GM21367 (cell line): ENCODE measurements around the gene LAMA5.

ENCODE experiments used
- ATAC-seq: cut with Tn5 transposase; IDR thresholded peaks from one replicate; pipeline ENCODE4 v1.9.1; 2021; ENCODE audit not compliant: unreplicated experiment

Gene LAMA5

DNA sequence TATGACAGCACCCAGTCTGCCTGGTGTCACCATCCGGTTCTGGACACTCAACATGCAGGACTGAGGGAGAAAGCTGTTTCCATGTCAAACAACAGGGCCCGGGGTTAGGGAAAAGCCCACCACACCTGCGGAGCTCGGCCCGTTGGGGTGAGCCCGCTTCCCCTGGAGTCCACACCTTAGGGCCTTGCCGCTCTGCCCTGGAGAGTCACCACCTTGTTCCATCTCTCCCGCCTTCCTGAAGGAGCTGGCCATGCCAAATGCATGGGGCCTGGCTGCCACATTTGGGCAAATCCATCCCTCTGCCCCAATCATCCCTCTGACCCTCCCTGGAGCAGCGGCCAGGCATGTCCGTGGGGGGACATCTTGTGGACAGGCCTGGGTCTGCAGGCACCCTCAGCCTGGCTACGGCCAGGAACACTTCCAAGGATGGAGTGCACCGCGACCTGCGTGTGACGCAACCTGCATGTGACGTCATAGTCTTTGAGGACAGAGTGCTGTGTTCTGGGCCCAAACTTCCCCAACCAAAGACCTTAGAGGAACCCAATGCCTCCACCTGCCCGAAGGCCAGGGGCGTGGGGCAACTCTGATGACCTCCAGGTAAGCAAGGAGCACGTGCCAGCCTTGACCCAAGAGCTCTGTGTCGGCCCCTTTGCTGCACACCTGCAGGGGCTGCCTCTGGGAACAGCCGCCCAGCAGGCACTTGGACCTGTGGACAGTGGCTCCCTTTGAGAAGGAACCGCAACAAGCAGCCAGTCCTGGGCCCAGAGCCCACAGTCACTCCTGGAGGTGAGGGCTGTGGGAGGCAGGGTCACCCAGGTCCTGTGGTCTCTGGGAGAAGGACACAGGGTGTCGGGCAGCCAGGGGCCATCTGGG is 38.2 kb upstream of the LAMA5 start:
- no peak for ATAC-seq

GRCh38 chr20:62404761-62405107 is 37.6 kb upstream of the LAMA5 start:
- ATAC-seq: no peak

DNA sequence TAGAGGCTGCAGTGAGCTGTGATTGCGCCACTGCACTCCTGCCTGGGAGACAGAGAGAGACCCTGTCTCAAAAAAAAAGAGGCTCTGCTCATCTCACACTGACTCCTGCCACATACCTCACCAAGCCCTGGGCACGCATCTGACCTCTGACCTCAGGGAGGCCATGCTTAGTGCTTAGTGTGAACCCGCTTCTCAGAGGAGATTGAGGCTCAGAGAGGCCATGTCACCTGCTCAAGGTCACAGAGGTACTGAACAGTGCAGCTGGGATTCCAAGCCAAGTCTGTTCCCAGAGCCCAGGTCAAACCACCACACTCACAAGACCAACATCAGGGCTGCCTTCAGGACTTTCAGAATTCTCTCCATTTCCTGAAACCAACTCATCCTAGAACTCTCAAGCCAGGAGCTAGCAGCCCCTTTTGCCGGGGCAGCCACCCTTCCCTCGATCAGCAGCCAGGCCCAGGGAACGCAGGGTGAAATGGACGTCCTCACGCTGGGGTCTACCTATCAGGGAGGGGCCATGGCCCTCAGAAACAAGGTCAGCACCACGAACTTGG is 37.1 kb upstream of the LAMA5 start:
- no peak for ATAC-seq

DNA sequence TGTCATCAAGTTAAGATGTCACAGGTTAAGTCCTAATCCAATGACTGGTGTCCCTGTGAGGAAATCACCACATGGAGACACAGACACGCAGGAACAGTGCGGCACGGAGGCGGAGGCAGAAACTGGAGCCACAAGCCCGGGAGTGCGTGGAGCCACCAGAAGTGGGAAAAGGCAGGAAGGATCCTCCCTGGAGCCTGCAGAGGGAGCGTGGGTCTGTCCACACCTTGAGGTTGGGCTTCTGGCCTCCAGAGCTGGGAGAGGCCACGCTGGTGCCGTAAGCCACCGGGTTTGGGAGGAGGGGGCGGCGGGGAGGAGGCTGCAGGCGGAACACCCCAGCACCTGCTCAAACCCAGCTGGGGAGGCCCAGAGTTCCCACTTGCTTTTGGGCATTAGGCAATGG is 36.2 kb upstream of the LAMA5 start:
- ATAC-seq: no peak

- ATAC-seq: no peak
Measured at GRCh38 chr20:62402456-62403150, 35.5 kb upstream of the LAMA5 start.

GRCh38 chr20:62401331-62401779 is 34.2 kb upstream of the LAMA5 start:
- no peak for ATAC-seq

- ATAC-seq: no peak
Measured at GRCh38 chr20:62400541-62400940, 33.4 kb upstream of the LAMA5 start.

DNA sequence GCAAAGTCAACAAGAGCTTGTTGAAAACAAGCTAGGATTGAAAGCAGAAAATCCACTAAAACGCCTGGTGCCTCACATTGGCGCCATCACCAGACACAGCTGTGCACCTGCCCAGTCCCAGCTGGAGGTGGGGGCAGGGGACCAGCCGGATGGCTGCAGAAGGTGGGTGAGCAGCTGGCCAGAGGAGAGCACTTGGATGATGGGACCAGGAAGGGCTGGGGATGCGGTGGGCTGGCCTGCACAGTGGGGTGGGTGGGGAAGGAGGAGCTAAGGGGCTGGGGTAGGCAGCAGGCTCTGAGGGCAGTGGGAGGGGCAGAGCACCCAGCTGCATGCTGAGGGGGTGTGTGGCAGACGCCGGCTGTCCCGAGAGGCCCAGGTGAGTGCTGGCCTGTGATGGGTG is 32.9 kb upstream of the LAMA5 start:
- no peak for ATAC-seq

- no peak for ATAC-seq
Measured at GRCh38 chr20:62398120-62398821, 31.2 kb upstream of the LAMA5 start.

GRCh38 chr20:62396367-62397239 is 29.5 kb upstream of the LAMA5 start:
- ATAC-seq: no peak

DNA sequence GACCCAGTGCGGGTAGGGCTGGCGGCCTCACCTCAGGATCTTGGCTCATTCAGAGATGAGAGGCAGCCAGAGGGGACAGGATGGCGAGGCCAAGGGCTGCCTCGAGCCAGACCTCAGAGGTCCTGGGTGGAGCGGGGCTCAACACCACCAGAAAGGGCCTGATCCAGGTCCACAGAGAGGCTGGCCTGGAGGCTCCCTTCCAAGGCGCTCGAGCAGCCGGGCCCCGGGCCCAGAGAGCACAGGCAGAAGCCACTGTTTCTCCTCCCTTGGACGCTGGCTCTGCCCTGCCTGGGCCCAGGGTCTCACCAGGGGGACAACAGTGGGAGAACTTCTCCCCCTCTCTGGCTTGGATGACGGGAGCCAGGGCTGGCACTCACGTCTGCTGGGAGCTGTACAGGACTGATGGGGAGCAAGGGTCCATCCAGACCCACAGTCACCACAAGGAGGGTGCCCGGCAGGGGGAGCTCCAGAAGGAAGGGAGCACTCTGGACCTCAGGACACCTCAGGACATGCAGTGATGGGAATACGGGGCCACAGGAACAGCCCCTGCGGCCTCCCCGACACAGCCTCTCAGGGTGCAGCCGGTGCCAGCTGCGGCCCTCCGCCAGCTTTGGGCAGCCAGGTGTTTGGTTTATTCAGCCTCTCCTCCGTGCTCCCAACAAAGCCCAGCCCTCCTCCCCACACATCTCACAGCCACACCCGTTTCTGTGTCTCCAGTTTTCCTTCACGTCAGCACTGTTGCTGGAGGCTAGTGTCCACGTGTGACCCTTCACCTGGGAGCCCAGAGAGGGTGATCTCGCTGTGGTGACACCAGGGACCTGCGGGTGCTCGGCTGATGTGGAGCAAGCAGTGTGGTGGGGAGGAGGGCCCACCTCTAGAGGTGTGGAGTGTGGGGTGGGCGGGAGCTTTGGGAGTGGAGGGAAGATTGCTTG is 28.5 kb upstream of the LAMA5 start:
- ATAC-seq: no peak

- ATAC-seq: no peak
Measured at GRCh38 chr20:62394248-62395245, 27.4 kb upstream of the LAMA5 start.

DNA sequence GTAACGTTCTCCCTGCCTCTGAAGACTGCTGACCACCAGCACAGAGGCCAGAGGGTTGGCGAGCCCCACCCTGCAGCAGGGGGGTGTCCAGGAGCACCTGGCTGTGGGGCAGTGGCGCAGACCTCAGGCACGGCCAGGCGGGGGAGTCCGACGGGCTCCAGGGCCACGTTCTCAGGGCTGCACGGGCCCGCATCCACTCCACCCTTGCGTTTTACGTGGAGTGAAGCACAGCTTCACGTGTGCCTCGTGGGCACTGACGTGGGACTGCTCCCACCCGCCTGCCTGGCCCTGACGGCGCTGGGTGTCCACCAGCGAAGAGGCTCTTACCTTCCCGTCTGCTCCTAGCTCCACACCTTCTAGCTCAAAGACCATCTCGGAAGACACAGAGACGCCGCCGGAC is 26.7 kb upstream of the LAMA5 start:
- ATAC-seq: no peak

GRCh38 chr20:62393335-62393665 is 26.2 kb upstream of the LAMA5 start:
- ATAC-seq: no peak

- ATAC-seq: no peak
Measured at GRCh38 chr20:62392621-62393334, 25.7 kb upstream of the LAMA5 start.

- ATAC-seq: no peak
Measured at GRCh38 chr20:62392077-62392418, 24.9 kb upstream of the LAMA5 start.

DNA sequence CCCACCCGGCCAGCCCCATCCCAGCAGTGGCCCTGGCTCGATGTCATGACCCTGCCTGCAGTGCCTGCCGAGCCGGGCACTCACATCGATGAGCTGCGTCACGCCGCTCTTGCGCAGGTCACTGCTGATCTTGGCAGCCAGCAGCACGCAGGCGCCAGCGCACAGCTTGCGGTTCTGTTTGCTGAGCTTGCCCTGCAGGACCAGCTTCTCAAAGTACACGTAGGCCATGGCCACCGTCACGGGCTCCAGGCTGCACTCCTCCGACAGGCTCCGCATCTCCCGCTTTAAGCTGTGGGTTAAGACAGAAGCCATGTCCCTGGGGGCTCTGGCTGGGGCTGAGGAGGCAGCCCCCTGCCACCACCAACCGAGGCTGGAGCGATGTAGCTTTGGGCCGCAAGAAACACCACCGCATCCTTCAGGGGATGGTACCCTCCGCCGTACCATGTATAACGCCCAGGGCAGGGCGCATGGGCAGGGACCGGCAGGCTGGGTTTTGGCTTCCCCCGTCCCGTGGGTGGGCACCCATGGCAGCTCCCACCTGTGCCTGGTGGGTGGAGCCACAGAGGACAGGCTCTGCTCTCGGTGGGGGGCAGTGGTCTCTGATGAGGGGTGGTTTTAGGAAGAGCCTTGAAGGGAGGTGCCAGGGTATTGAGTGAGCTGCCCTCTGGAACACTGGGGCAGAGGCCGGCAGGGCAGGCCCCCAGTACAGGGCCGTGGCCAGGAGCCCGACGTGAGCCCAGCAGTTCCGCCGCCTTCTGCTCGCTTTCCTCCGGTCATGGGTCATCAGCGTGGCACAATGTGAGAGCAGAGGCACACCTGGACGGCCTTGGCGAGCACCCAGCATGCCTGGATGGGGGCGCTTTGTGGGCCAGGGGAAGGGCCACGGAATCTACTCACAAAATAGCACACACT is 24.3 kb upstream of the LAMA5 start:
- ATAC-seq: no peak
